GM23248 (cell line): Measurements from ENCODE around the gene PGK1. TPM values are rescaled to one million over a fixed set of nuclear protein-coding genes. Genes with fewer than 3 reads are reported as not detected.

ENCODE experiments used
- DNase-seq: peaks from one replicate; pipeline ENCODE4 v3.0.0-alpha.2; 2015
- H2AFZ ChIP-seq: fragments of 200-600 bp; sonication (generic); 2 replicates; pipeline ENCODE4 v1.6.1; 2016; ENCODE audit warnings: antibody characterized with exemption
- H3F3A ChIP-seq: fragments of 200-600 bp; sonication (generic); 2 replicates; pipeline ENCODE4 v1.6.1; 2016; ENCODE audit warnings: mild to moderate bottlenecking, antibody characterized with exemption, mixed run types; ENCODE audit not compliant: insufficient read depth
- H3K27ac ChIP-seq: fragments of 200-600 bp; sonication (generic); 2 replicates; pipeline ENCODE4 v1.5.1; 2016; ENCODE audit warnings: mild to moderate bottlenecking
- H3K27me3 ChIP-seq: fragments of 200-600 bp; sonication (generic); replicated peaks from 2 replicates; pipeline ENCODE4 v1.6.1; 2016; ENCODE audit warnings: mild to moderate bottlenecking; ENCODE audit not compliant: insufficient read depth
- H3K36me3 ChIP-seq: fragments of 200-600 bp; sonication (generic); 2 replicates; pipeline ENCODE4 v1.6.1; 2016; ENCODE audit warnings: low read depth, mild to moderate bottlenecking
- H3K4me1 ChIP-seq: fragments of 200-600 bp; sonication (generic); 2 replicates; pipeline ENCODE4 v1.6.1; 2016; ENCODE audit warnings: mild to moderate bottlenecking; ENCODE audit not compliant: insufficient read depth
- H3K4me2 ChIP-seq: fragments of 200-600 bp; sonication (generic); one replicate; pipeline ENCODE4 v1.6.1; 2016; ENCODE audit warnings: mild to moderate bottlenecking; ENCODE audit not compliant: unreplicated experiment
- H3K4me3 ChIP-seq: fragments of 200-600 bp; sonication (generic); 2 replicates; pipeline ENCODE4 v1.5.1; 2016; ENCODE audit warnings: mild to moderate bottlenecking
- H3K79me2 ChIP-seq: fragments of 200-600 bp; sonication (generic); 2 replicates; pipeline ENCODE4 v1.6.1; 2016; ENCODE audit warnings: mild to moderate bottlenecking; ENCODE audit not compliant: insufficient read depth
- H3K9ac ChIP-seq: fragments of 200-600 bp; sonication (generic); 2 replicates; pipeline ENCODE4 v1.6.1; 2016; ENCODE audit warnings: mild to moderate bottlenecking
- H3K9me2 ChIP-seq: fragments of 200-600 bp; sonication (generic); 2 replicates; pipeline ENCODE4 v1.6.1; 2016; ENCODE audit warnings: mixed run types, mild to moderate bottlenecking, moderate library complexity; ENCODE audit not compliant: insufficient read depth
- H3K9me3 ChIP-seq: fragments of 200-600 bp; sonication (generic); one replicate; pipeline ENCODE4 v1.6.1; 2017; ENCODE audit warnings: low read depth
- H4K20me1 ChIP-seq: fragments of 200-600 bp; sonication (generic); 2 replicates; pipeline ENCODE4 v1.6.0; 2016; ENCODE audit not compliant: insufficient read depth
- EZH2 ChIP-seq: fragments of 200-600 bp; sonication (generic); IDR thresholded peaks from 2 replicates; pipeline ENCODE4 v1.6.1; 2018; ENCODE audit warnings: antibody characterized with exemption, mild to moderate bottlenecking; ENCODE audit not compliant: insufficient read depth, poor library complexity, severe bottlenecking
- EZH2phosphoT487 ChIP-seq: fragments of 200-600 bp; sonication (generic); IDR thresholded peaks from 2 replicates; pipeline ENCODE4 v1.6.1; 2018; ENCODE audit warnings: antibody characterized with exemption, moderate library complexity, mild to moderate bottlenecking, low read depth; ENCODE audit not compliant: insufficient read depth
- WGBS, 2 experiments: methylation state at CpG; one replicate each; pipeline ENCODE4 v1.1.6; 2015 to 2017; ENCODE audit warnings: low lambda C conversion rate in 2 of 2, low coverage in 1 of 2; ENCODE audit errors: missing lambda C conversion rate in 2 of 2; 5-methylcytosine and 5-hydroxymethylcytosine counted together
- in situ Hi-C: fragments of 300-500 bp; cut with MboI; formaldehyde crosslinking; loops from 2 replicates; pipeline ENCODE4 v1.15.0; 2020
- polyA plus RNA-seq: library from polyadenylated mRNA; unstranded; fragments of >200 nt; fragmentation: Nextera tagmentation; extraction: Ambion mirVana; gene quantifications from 2 replicates; pipeline ENCODE4 v1.2.1, GENCODE V29; 2016
- total RNA-seq: library from RNA; depleted of rRNA; stranded (reverse); fragments of >200 nt; shearing (Covaris generic); gene quantifications from 2 replicates; pipeline ENCODE4 v1.2.3, GENCODE V29; 2014

The PGK1 gene
- total and polyA plus RNA-seq, 2 experiments from 2014 or later = 644 to 749 TPM

- no peaks in the 10 kb centered on the region for H3K9me2 ChIP-seq
- peaks cover 25% of the 10 kb centered on the region for H4K20me1 ChIP-seq
- no peak for TF ChIP-seq EZH2phosphoT487
- TF ChIP-seq EZH2 = no peak
- H3F3A ChIP-seq = peaks cover 6% of the 10 kb centered on the region
- peak overlapping the region; percentile 91 for H3K27ac ChIP-seq
- H2AFZ ChIP-seq = peak overlapping the region; percentile 78
- H3K9me3 ChIP-seq = no peaks in the 10 kb centered on the region
- peak overlapping the region; percentile 65 for H3K4me3 ChIP-seq
- peaks cover 40% of the 10 kb centered on the region for H3K79me2 ChIP-seq
- peak overlapping the region; percentile 50 for H3K4me2 ChIP-seq
- 73 to 75% methylated on average over 23 of the region's 23 CpGs for WGBS, 2 experiments
- no peak for DNase-seq
- in situ Hi-C loops = no loop called here
- H3K4me1 ChIP-seq = 0 out of 2 replicates have a peak, but pooled peaks cover 13% of the 10 kb centered on the region
- H3K27me3 ChIP-seq = no peaks in the 10 kb centered on the region
- H3K9ac ChIP-seq = peak overlapping the region; percentile 75
- H3K36me3 ChIP-seq = 0 out of 2 replicates have a peak, but pooled peaks cover 6% of the 10 kb centered on the region
Observed at GRCh38 chrX:78103001-78103622, 936 bp upstream of the PGK1 start.

DNA sequence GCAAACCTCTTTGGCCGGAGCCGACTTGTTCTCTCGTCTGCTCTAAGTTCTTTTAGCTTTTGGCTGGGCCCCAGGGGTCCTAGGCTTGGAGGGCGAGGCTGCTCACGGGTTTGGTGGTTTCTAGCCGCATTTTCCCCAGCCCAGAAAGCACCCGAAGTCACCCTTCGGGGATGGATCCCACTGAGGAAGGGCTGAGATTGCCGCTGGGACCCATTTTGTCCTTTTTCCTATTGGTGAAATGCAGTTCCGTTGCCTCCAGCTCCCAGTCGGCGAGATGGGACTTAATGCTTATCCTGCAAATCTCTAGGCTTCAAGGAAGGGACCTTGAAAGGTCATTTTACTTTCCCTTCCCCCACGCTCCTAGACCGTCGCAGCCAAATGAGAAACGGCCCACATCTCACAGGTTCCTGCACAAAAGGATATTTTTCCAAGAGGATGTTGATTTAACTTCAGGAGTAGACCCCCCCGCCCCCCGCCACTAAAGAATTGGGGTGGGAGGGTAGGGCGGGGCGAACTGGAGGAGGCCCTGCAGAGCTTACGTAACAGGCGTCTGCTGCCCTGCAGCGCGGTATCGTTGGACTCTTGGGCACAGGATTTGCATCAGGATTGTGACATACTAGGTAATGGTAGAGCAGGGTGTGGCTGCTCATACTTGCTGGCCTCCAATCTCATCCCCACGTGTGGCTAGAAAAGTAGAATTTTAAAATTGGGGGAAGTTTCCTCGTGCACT is 564 bp downstream of the PGK1 start:
- no peak for TF ChIP-seq EZH2
- TF ChIP-seq EZH2phosphoT487 = no peak
- H3K4me3 ChIP-seq = peak overlapping the region; percentile 98
- peak overlapping the region; percentile 68 for H2AFZ ChIP-seq
- H3K9me2 ChIP-seq = no peaks in the 10 kb centered on the region
- peak overlapping the region; percentile 99 for H3K9ac ChIP-seq
- peaks cover 6% of the 10 kb centered on the region for H3F3A ChIP-seq
- H3K9me3 ChIP-seq = no peaks in the 10 kb centered on the region
- no peaks in the 10 kb centered on the region for H3K27me3 ChIP-seq
- peak overlapping the region; percentile 93 for H3K27ac ChIP-seq
- H3K4me2 ChIP-seq = peak overlapping the region; percentile 88
- in situ Hi-C loops = no loop called here
- peaks cover 13% of the 10 kb centered on the region; the same call in 1 of the 2 replicates for H3K4me1 ChIP-seq
- 0 to 2% methylated on average over 15 to 16 of the region's 27 CpGs for WGBS, 2 experiments
- peaks cover 36% of the 10 kb centered on the region for H4K20me1 ChIP-seq
- peak; percentile 75 for DNase-seq
- 0 out of 2 replicates have a peak, but pooled peaks cover 6% of the 10 kb centered on the region for H3K36me3 ChIP-seq
- H3K79me2 ChIP-seq = peaks cover 55% of the 10 kb centered on the region

DNA sequence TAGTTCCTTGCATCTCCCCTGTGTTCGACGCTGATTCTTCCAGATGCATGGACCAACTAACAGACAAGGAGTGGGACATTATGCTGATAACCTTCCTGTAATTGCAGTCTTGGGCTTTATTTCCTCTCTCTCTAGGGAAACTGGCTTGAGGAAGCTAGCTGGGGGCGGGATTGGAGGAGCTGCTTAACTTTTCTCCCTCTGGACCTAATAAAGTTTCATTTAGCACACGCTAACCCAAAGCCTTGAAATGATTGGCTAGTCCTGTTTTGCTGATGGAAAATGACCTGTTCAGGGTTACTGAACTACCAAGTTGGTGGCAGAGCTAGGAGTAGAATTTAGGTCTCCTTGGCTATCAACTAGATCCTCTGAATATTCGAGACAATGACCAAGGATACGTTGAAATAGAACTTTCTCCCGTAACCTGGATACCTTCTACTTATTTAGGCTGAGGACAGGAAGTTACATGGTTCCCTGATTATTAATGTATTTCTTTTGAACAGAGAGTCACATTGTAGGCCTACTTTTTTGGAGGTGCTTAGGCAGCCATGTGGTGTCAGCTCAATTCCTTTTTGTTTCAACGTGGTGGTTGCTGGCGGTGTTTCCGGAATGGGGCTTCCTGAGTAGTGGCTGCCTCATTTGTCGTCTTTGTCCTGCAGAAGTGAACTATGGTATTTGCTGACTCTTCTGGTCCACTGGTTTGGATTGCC is 2.0 kb downstream of the PGK1 start:
- Histone ChIP-seq H3K36me3 (peaks cover 8% of the 10 kb centered on the region; the same call in 1 of the 2 replicates), H4K20me1 (peaks cover 39% of the 10 kb centered on the region), H3K4me1 (peaks cover 13% of the 10 kb centered on the region; the same call in 1 of the 2 replicates), H3K79me2 (peaks cover 69% of the 10 kb centered on the region), H3K27ac (no peak overlapping the region), H3K9me2 (no peaks in the 10 kb centered on the region), H2AFZ (no peak overlapping the region), H3K4me3 (peak overlapping the region; percentile 98), H3K4me2 (peak overlapping the region; percentile 88), H3F3A (peaks cover 6% of the 10 kb centered on the region), H3K27me3 (no peaks in the 10 kb centered on the region), H3K9ac (peak overlapping the region; percentile 99), H3K9me3 (no peaks in the 10 kb centered on the region)
- peak; percentile 26 for DNase-seq
- in situ Hi-C loops = no loop called here
- TF ChIP-seq EZH2 (no peak), EZH2phosphoT487 (no peak)
- WGBS, 2 experiments = 66 to 71% methylated on average over 9 to 11 of the region's 11 CpGs

- peaks cover 13% of the 10 kb centered on the region for H3K36me3 ChIP-seq
- peak overlapping the region; percentile 88 for H3K4me2 ChIP-seq
- in situ Hi-C loops = no loop called here
- WGBS, 2 experiments = 93 to 100% methylated on average over 1 of the region's 1 CpG
- H3K27ac ChIP-seq = no peak overlapping the region
- TF ChIP-seq EZH2phosphoT487 (no peak), EZH2 (no peak)
- peaks cover 13% of the 10 kb centered on the region; the same call in 1 of the 2 replicates for H3K4me1 ChIP-seq
- no peak overlapping the region for H2AFZ ChIP-seq
- peak overlapping the region; percentile 98 for H3K4me3 ChIP-seq
- H3K27me3 ChIP-seq = no peaks in the 10 kb centered on the region
- no peaks in the 10 kb centered on the region for H3K9me2 ChIP-seq
- no peak for DNase-seq
- no peak overlapping the region for H3K9ac ChIP-seq
- H3F3A ChIP-seq = peaks cover 6% of the 10 kb centered on the region
- peaks cover 74% of the 10 kb centered on the region for H3K79me2 ChIP-seq
- no peaks in the 10 kb centered on the region for H3K9me3 ChIP-seq
- H4K20me1 ChIP-seq = peaks cover 39% of the 10 kb centered on the region
Observed at GRCh38 chrX:78106651-78106986, 2.6 kb downstream of the PGK1 start.
